Astrocyte of the hippocampus (primary cell): ENCODE data around the gene NTNG2.

Experiments used
- DNase-seq: peaks from one replicate; pipeline ENCODE4 v3.0.0; 2011; ENCODE audit warnings: low read depth, low spot score

NTNG2 gene

DNA sequence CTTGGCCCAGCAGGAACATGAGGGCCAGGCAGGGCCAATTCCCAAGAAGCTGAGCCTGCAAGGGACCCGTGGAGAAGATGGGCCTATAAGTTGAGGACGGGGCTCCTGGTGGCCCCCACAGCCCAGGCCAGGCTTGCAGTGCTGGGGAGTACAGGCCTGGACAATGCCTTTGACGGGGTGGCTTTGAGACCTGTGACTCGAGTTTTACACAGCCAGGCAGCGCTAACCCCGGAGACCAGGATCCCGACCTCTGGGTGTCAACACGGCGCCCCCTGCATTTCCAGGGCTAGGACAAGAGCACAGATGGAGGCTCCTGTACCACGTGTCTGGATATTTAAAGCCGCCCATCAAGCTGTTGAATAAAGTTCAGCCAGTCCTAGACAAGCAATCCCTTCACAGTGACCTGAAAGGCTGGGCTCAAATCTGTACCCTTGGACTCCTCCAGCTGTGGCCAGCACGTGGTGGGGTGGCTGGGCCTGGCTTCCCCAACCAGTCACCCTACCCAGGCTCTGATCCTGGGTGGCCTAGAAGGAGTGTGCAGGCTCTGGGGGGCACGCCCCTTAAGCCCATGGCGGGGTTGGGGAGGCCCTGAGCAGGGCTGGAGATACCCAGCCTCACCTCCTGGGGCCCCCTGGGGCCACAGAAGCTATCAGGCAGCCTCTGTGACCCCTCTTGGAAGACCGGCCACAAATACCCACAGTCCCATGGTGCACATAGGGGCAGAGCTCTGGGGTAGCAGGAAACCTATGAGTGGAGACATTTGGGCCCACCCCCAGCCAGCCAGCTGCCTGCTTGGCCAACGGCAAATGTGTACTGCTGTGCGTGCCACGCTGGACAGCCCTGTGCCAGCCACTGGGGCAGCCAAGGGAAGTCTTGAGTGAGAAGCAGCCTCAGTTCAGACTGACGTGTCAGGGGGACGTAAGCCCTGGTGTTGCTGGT is 88.7 kb downstream of the NTNG2 start:
- no peak for DNase-seq

DNA sequence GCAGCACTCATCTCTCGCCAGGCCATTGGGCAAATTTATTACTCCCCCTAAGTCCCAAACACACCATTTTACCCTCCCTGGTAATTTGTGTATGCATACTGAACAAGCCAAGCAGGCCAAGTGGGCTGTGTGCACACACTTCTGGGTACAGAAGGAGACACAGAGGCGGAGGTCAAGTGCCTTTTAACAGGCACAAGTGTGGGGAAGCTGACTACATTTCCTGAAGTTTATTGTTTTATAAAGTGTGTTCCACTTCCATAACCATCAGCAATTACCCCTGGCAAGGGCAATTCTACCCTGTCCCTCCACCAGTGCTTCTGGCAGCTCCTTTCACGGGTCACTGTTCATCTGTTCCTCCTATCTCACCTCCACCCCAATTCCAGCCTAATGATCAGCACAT is 99.0 kb downstream of the NTNG2 start:
- DNase-seq: no peak

DNA sequence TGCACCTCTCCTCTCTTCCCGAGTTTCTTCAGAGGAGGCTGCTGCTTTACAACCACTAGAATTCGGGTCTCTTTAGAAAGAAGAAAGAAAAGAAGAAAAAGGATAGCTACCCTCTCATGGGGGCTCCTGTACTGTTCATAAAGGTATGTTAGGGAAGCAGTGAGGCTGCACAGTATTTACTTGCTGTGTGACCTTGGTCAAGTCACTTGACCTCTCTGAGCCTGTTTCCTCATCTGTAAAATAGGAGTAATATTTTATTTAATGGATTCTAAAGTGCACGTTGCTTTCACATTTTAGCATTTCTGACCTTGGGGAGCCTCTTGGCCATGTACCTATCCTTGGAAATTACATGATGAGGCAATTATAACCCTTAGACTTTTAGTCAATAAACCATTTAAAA is 104.2 kb downstream of the NTNG2 start:
- no peak for DNase-seq

DNA sequence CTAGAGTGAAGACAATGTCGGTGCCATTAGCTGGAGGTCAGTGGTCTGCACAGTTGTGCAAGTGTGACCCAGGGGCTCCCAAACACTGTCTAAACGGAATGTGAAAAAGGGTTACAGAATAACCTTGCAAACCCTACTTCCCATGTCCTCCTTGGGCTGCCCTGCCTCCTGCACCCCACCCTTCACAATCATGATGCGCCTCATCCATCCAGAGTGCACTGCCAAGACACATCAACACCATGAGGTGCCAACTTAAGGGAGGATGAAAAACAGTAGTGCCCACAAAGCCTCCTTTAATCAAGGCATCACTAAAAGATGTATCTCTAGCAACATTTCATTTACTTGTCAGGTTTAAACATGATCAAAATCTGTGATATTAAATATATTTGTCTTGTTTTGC is 105.8 kb downstream of the NTNG2 start:
- no peak for DNase-seq

DNA sequence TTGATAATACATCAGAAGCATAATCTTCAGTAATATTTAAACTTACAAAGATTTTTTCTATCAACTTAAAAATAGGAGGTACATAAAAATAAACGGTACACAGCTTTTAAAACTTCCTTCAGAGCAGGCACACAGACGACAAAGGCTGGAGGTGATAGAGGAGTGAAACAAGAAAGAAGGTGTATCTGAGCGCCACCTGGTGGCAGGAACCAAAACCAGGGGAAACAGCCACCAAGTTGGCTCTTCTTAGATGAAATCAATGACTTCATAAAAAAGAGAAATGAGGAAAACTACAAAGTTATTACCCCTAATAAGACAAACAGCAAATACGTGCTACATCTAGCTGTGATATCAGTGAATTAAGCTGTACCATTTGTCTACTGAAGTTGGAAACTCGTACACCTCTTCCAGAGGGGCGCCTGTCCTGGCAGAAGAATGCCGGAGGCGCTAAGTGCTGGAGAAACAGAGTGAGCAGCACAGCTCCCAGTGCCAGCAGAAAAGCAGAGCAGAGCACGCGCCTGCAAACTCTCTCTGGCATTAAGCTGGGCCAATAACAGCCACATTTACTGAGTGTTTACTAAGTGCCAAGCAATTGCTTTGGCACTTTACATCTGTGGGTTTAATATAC is 107.0 kb downstream of the NTNG2 start:
- DNase-seq: peak; percentile 84

DNA sequence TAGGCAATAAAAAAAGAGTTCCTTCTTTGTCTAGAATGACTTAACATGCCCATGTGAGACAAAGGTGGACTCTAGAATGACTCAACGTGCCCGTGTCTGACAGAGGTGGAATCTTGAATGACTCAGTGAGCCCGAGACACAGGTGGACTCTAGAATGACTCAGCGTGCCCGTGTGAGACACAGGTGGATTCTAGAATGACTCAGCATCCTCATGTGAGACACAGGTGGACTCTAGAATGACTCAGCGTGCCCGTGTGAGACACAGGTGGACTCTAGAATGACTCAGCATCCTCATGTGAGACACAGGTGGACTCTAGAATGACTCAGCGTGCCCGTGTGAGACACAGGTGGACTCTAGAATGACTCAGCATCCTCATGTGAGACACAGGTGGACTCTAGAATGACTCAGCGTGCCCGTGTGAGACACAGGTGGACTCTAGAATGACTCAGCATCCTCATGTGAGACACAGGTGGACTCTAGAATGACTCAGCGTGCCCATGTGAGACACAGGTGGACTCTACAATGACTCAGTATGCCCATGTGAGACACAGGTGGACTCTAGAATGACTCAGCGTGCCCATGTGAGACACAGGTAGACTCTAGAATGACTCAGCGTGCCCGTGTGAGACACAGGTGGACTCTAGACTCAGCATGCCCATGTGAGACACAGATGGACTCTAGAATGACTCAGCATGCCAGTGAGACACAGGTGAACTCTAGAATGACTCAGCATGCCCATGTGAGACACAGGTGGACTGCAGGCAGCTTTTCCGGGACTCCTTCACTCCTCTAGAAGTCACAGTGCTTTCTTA is 108.1 kb downstream of the NTNG2 start:
- peak; percentile 24 for DNase-seq

DNA sequence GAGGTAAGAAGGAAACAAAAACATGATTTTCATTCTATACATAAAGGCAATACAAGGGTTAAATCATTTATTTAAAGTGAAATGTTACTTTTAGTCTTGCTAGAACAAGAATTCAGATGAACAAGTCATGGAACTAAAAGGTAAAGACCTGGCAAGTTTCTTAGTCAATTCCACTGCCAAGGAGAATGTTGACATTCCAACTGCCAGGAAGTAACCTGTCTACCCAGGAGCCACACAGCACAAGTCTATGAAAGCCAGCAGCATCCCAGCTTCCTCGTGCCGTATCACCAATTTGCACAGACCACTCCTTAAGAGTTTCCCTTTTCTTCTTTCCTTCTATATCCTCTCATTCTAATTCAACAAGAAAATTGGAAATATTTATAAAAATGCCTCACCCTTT is 113.0 kb downstream of the NTNG2 start:
- DNase-seq: no peak

DNA sequence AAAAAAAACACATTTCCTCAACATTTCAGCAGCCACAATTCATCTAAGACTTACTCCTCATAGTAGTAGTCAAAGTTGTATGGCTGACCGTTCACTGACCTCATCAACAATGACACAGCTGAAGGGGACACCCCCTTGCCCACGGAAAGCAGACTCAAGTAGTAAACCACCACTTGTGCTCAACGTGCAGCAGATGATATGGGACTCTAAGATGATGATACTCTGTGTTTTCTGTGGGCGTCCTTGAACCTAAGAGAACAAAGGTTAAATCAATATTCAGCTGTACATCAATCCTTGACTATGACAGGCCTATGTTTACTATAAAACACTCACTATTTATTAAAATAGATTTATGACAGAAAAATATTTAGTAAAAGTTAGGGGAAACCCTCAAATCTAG is 121.3 kb downstream of the NTNG2 start:
- DNase-seq: no peak

DNA sequence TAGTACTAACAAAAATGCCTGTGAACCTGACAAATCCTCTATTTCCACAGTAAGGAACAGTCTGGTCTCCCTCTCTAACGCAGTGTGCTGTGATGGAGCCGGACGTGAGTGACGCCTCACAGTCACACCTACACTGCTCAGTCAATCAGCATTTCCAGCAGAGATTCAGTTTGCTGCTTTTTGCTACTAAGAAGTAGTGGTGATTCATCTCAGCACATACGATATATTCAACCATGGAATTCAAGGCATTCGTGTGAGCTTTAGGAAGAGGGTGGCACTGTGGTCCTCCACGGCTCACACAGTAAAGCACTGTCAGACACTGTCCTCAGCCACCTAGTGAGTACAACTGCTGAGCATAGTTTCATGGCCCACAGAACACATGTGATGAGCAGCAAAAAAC is 122.0 kb downstream of the NTNG2 start:
- DNase-seq: peak; percentile 69

DNA sequence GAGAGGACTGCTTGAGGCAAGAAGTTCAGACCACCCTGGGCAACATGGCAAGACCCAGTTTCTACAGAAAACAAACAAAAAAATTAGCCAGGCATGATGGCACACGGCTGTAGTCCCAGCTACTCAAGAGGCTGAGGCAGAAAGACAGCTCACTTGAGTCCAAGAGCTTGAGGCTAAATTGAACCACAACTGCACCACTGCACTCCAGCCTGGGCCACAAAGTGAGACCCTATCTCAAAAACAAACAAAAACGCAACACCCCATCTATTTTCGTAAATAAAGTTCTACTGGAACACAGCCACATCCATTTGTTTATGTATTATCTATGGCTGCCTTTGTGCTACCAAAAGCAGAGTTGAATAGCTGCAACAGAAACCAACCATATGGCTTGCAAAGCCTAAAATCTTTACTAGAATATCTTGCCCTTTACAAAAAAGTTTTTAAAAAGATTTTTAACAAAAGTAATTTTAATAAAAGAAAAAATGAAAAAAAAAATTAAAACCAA is 125.5 kb downstream of the NTNG2 start:
- DNase-seq: peak; percentile 6

DNA sequence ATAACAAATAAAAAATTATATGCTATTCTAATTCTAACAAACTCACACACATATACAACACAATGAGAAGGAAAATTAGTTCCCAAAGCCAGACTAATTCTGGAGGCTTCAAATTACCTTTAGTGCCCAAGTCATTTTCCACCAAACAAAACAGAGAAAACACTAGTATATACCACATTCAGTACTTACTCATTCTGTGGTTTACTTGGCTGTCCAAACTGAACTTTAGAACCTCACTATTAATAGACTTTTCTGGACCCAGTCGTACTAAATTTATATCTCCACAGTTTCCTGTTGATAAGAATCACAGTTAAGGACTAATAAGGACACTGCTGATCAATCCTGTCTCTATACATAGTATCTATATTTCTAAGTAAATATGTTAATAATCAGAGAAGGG is 126.5 kb downstream of the NTNG2 start:
- DNase-seq: peak; percentile 67

DNA sequence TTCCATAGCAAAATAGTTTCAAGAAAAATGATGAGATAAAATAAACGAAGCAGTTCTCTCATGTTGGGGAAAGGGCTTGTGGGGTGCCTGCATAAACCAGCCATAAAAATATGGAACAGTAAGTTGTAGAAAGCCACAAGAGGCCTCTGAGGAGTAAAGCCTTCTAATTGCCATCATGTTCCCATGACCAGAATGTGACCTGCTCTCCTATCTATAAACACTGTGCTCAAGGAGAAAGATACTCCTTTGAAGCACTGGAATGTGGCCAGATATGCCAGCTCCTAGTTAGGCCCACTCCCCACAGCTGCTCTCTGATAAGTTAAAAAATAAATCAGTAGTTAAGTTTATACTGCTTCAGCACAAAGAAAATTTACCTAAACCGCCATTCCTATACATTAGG is 127.1 kb downstream of the NTNG2 start:
- peak; percentile 21 for DNase-seq

DNA sequence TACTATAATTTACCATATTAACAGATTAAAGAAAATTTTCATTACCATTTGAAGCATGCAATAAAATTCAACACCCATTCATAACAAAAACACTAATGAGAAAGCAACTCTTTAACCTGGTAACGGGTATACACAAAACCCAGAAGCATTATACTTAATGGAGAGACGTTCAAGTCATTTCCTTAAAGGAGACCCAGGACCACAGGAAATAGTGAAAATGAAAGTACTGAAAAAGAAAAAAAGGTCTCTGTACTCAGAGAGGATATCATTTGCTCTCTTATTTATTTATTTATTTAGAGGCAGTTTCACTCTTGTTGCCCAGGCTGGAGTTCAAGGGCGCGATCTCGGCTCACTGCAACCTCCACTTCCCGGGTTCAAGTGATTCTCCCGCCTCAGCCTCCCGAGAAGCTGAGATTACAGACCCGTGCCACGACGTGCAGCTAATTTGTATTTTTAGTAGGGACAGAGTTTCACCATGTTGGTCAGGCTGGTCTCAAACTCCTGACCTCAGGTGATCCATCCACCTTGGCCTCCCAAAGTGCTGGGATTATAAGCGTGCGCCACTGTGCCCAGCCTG is 131.4 kb downstream of the NTNG2 start:
- DNase-seq: no peak
